Transverse colon (tissue), 4 donors: ENCODE results near the gene FCN3. TPM values are rescaled to one million over a fixed set of nuclear protein-coding genes. Genes with fewer than 3 reads are reported as not detected.

Source experiments
- DNase-seq: peaks from one replicate; pipeline ENCODE4 v3.0.0-alpha.2; 2019
- H3K27ac ChIP-seq, 4 donors: fragments of 200-600 bp; sonication (generic); 2 replicates each; pipeline ENCODE4 v1.5.1; 2016 to 2018; ENCODE audit warnings: inconsistent platforms in 4 of 4
- H3K27me3 ChIP-seq: fragments of 200-600 bp; sonication (generic); 2 replicates; pipeline ENCODE4 v1.5.1; 2017; ENCODE audit warnings: inconsistent platforms
- H3K36me3 ChIP-seq, 4 donors: fragments of 200-600 bp; sonication (generic); 2 replicates each; pipeline ENCODE4 v1.5.1; 2017 to 2019; ENCODE audit warnings: inconsistent platforms in 4 of 4
- H3K4me1 ChIP-seq, 4 donors: fragments of 200-600 bp; sonication (generic); 2 replicates each; pipeline ENCODE4 v1.5.1; 2017 to 2020; ENCODE audit warnings: inconsistent platforms in 4 of 4
- H3K4me3 ChIP-seq, 4 donors: fragments of 200-600 bp; sonication (generic); 1 replicate in 1 of 4; 2 replicates in 3 of 4; pipeline versions ENCODE4 v1.5.1 to v1.6.1; 2017 to 2019; ENCODE audit warnings: inconsistent platforms in 4 of 4
- H3K9me3 ChIP-seq, 2 donors: fragments of 200-600 bp; sonication (generic); 2 replicates each; pipeline ENCODE4 v1.5.1; 2017 to 2019; ENCODE audit warnings: inconsistent platforms in 2 of 2
- CTCF ChIP-seq, 5 experiments: fragments of 200-600 bp in 3 of 5; fragments of 450-650 bp in 2 of 5; sonication (generic) in 3 of 5; IDR thresholded peaks; 1 replicate in 2 of 5; 2 replicates in 3 of 5; pipeline ENCODE4 v1.5.1; 2016 to 2017; ENCODE audit warnings: antibody characterized with exemption in 5 of 5, inconsistent platforms in 3 of 5, mild to moderate bottlenecking in 2 of 5, moderate library complexity in 1 of 5
- EP300 ChIP-seq: sonication (generic); formaldehyde crosslinking; IDR thresholded peaks from one replicate; pipeline ENCODE4 v1.6.1; 2017; ENCODE audit warnings: antibody characterized with exemption, low read depth
- POLR2A ChIP-seq: fragments of 450-650 bp; IDR thresholded peaks from one replicate; pipeline ENCODE4 v1.6.1; 2016; ENCODE audit warnings: antibody characterized with exemption, mild to moderate bottlenecking, moderate library complexity
- POLR2AphosphoS5 ChIP-seq, 3 donors: sonication (generic); formaldehyde crosslinking; IDR thresholded peaks; one replicate each; pipeline ENCODE4 v1.6.1; 2016; ENCODE audit warnings: antibody characterized with exemption in 3 of 3
- WGBS, 2 donors: methylation state at CpG; one replicate each; pipeline ENCODE4 v1.1.5; 2018; ENCODE audit warnings: low coverage in 1 of 2; 5-methylcytosine and 5-hydroxymethylcytosine counted together
- in situ Hi-C, 4 donors: fragments of 200-750 bp; cut with MboI; loops; one replicate each; pipeline versions ENCODE4 v1.15.0 to v1.15.1; 2017; ENCODE audit warnings: low sequenced_read_pairs in 3 of 4, low pct_ligation_motif_present in 1 of 4, low pct_unique_long_range_greater_than_20kb in 1 of 4
- intact Hi-C: fragments of 100-400 bp; cut with DNase I; formaldehyde crosslinking; loops from one replicate; pipeline ENCODE4 v1.15.1; 2023; ENCODE audit warnings: low total_unique reads
- total RNA-seq, 4 donors: library from RNA; depleted of rRNA; stranded (reverse); fragments of >200 nt; gene quantifications; one replicate each; pipeline ENCODE4 v1.1.0, GENCODE V29; 2016

FCN3 gene
- total RNA-seq, result 1 to 10 TPM in 2 of 4 donors, not detected in 2; 1.2 to 1.9 TPM

GRCh38 chr1:27374362-27375086 is at the start of gene FCN3:
Gene FCN3 (minus strand): TSS chr1:27374824. CDS start chr1:27374818, 6 bp downstream.
- intact Hi-C loops, result no loop called here
- H3K27me3 ChIP-seq, result no peaks in the 10 kb centered on the region
- H3K27ac ChIP-seq, result no peak within 1 kb of the TSS
- in situ Hi-C loops, result no loop called here
- no peak within 1 kb of the TSS for H3K4me3 ChIP-seq
- no peaks in the 10 kb centered on the region for H3K9me3 ChIP-seq
- no peak for DNase-seq
- TF ChIP-seq EP300 (no peak), POLR2A (no peak), CTCF (IDR thresholded peaks at IDR 0.05) (no peak), POLR2AphosphoS5 (IDR thresholded peaks at IDR 0.05) (no peak)
- H3K4me1 ChIP-seq, result no peaks in the 10 kb centered on the region
- WGBS, 2 donors, result 76 to 86% methylated on average over 2 to 4 of the region's 4 CpGs
- no peaks in the 10 kb centered on the region for H3K36me3 ChIP-seq

DNA sequence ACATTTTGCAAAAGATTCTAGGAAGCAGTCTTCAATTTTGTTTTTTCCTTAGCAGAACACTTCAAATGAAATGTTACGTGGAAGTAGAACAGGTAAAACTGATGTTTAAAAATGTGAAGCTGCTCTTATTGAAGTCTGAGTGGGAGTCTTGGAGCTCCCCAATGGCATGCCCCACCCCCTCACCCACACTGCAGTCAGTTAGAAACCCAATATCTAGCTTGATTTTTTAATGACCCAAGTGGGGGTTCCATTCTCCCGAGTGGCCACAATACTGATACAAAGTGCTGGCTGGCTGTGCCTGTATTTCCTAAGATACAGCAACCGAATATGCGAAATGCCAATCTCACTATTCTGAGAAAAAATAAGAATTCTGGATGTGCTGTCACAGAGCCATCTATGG is 49.1 kb upstream of the FCN3 start:
- no peak for DNase-seq
- Histone ChIP-seq H3K27me3 (no peaks in the 10 kb centered on the region), H3K36me3 (peaks cover 0 to 7% (median 1%) of the 10 kb centered on the region in 4 donors), H3K4me1 (peaks cover 17 to 51% (median 23%) of the 10 kb centered on the region in 4 donors), H3K4me3 (no peak overlapping the region), H3K27ac (no peak overlapping the region), H3K9me3 (no peaks in the 10 kb centered on the region)
- TF ChIP-seq EP300 (no peak), POLR2A (no peak), POLR2AphosphoS5 (IDR thresholded peaks at IDR 0.05) (no peak), CTCF (IDR thresholded peaks at IDR 0.05) (no peak)
- in situ Hi-C loops (no loop called here), intact Hi-C loops (no loop called here)
- WGBS, 2 donors, result 92 to 100% methylated on average over 2 to 4 of the region's 4 CpGs

- H3K36me3 ChIP-seq, result peaks cover 0 to 40% (median 14%) of the 10 kb centered on the region in 4 donors
- TF ChIP-seq POLR2AphosphoS5 (IDR thresholded peaks at IDR 0.05) (peak; percentile 28 to 65 (median 64)), CTCF (IDR thresholded peaks at IDR 0.05) (no peak)
- peaks cover 22 to 43% (median 30%) of the 10 kb centered on the region in 4 donors for H3K4me1 ChIP-seq
- intact Hi-C loops (loop anchor here (5.0 kb wide), 1 partner anchor 74 kb away; the partner anchor contains the start of gene WASF2), in situ Hi-C loops (loop anchor here in 2 of 4 donors (10.0 kb wide), 1 partner anchor 186 kb away; the partner anchor contains the start of gene AHDC1 (in 2 of the 2))
- H3K27me3 ChIP-seq, result no peaks in the 10 kb centered on the region
- WGBS, 2 donors, result 48% methylated on average over 10 to 14 of the region's 14 CpGs
- DNase-seq, result peak; percentile 64
- peak overlapping the region; percentile 76 to 87 (median 82) for H3K27ac ChIP-seq
- no peak overlapping the region for H3K4me3 ChIP-seq
- H3K9me3 ChIP-seq, result no peaks in the 10 kb centered on the region
Observed at GRCh38 chr1:27418326-27419185, 43.9 kb upstream of the FCN3 start.

DNA sequence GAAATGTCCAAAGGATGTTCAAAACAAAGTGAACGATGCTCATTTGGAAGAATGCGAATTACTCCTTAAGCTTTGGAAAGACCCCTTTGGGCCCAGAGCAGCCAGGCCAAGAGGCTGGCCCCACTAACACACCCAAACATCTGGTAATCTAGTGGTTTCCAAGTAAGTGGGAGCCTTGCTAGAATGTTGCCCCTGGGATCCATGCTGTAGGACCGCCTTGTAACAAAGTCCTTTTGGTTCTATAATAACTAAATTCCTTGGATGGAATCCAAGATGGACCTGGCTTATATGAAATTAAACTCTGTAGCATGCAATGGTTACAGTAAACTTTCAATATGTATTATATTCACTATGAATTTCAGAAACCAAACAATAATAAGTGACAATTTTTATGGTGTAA is 43.1 kb upstream of the FCN3 start:
- H3K4me3 ChIP-seq, result no peak overlapping the region
- intact Hi-C loops, result loop anchor here (5.0 kb wide), 1 partner anchor 75 kb away; the partner anchor contains the start of gene WASF2
- H3K27me3 ChIP-seq, result no peaks in the 10 kb centered on the region
- in situ Hi-C loops, result loop anchor here in 2 of 4 donors (10.0 kb wide), 1 partner anchor 187 kb away; the partner anchor contains the start of gene AHDC1 (in 2 of the 2)
- H3K9me3 ChIP-seq, result no peaks in the 10 kb centered on the region
- H3K4me1 ChIP-seq, result peaks cover 22 to 42% (median 30%) of the 10 kb centered on the region in 4 donors
- H3K27ac ChIP-seq, result peak overlapping the region; percentile 76 to 87 (median 82)
- 83 to 85% methylated on average over 2 to 3 of the region's 3 CpGs for WGBS, 2 donors
- H3K36me3 ChIP-seq, result peaks cover 0 to 49% (median 18%) of the 10 kb centered on the region in 4 donors
- DNase-seq, result no peak
- TF ChIP-seq POLR2AphosphoS5 (IDR thresholded peaks at IDR 0.05) (no peak), POLR2A (no peak), EP300 (no peak), CTCF (IDR thresholded peaks at IDR 0.05) (no peak)
